Pancreas (tissue), 10 donors: Measurements from ENCODE around the gene DNAH12. TPM values are rescaled to one million over a fixed set of nuclear protein-coding genes. Genes with fewer than 3 reads are reported as not detected.
"Not testable (repeated sequence)": the region's sequence is repeated elsewhere in the genome, so short reads cannot be mapped to it uniquely, and the experiment has no call there.

Source experiments
- ATAC-seq, 4 donors: fragments of 200-7000 bp; cut with Tn5 transposase; one replicate each; pipeline versions ENCODE4 v1.8.0 to v1.9.1; 2020; ENCODE audit warnings: mild to moderate bottlenecking in 4 of 4, moderate library complexity in 4 of 4
- DNase-seq, 6 donors: peaks; one replicate each; pipeline ENCODE4 v3.0.0-alpha.2; 2020
- FAIRE-seq: peaks from 2 replicates; lab custom pipeline; 2012; peaks lifted over from hg19 to GRCh38; lab: Jason Lieb, UNC
- H3K27ac ChIP-seq, 4 donors: fragments of 200-600 bp; sonication (generic); 1 replicate in 3 of 4; 2 replicates in 1 of 4; pipeline versions ENCODE4 v1.5.0 to v1.8.0; 2020
- H3K27me3 ChIP-seq, 4 donors: fragments of 200-600 bp; one replicate each; pipeline ENCODE4 v1.8.0; 2021
- H3K36me3 ChIP-seq, 3 donors: fragments of 200-600 bp; sonication (generic) in 1 of 3; one replicate each; pipeline versions ENCODE4 v1.5.0 to v1.8.0; 2020 to 2021
- H3K4me1 ChIP-seq, 3 donors: fragments of 200-600 bp; one replicate each; pipeline ENCODE4 v1.8.0; 2021
- H3K4me3 ChIP-seq, 4 donors: fragments of 200-600 bp; sonication (generic) in 2 of 4; one replicate each; pipeline versions ENCODE4 v1.5.0 to v1.8.0; 2020 to 2021
- H3K9me3 ChIP-seq, 4 donors: fragments of 200-600 bp; one replicate each; pipeline ENCODE4 v1.8.0; 2021
- WGBS, 2 donors: extraction: QIAGEN DNeasy Blood & Tissue Kit; methylation state at CpG; one replicate each; pipeline ENCODE4 v1.1.7; 2013; 5-methylcytosine and 5-hydroxymethylcytosine counted together
- intact Hi-C, 3 donors: fragments of 100-400 bp; cut with DNase I; formaldehyde crosslinking; loops; one replicate each; pipeline versions ENCODE4 v1.11.1 to v1.14.2; 2022
- polyA plus RNA-seq, 2 donors: library from polyadenylated mRNA; stranded (reverse); fragments of 200-250 nt; gene quantifications; one replicate each; pipeline ENCODE4 v1.2.3, GENCODE V29; 2013
- total RNA-seq, 6 donors: library from RNA; stranded (reverse); fragmentation: NEBNext Ultra II Directional in 4 of 6; extraction: Animal tissue kit (Norgen Biotek cat#: 25700) in 4 of 6; gene quantifications; one replicate each; pipeline versions ENCODE4 v1.2.1 to v1.2.4, GENCODE V29; 2021 to 2023
- TF ChIP-seq, protein P1 (sequence below), 4 donors: fragments of 200-600 bp; sonication (generic) in 3 of 4; IDR thresholded peaks; one replicate each; pipeline versions ENCODE4 v1.5.0 to v1.8.0; 2021; ENCODE audit warnings: antibody characterized with exemption in 4 of 4
- donor health status: healthy with polysubstance abuse.
- donor health status: DM: no; HTN: no; CAD: no; lungs with moderate emphysema.
- donor health status: DM: no; HTN: no; CAD: no.
- donor health status: control.
- donor health status: control.
- donor health status: Bipolar disorder and iron deficiency.
- donor health status: DM: yes; HTN: yes; CAD: no.
- donor health status: DM: no; HTN: no; CAD: no.
- donor health status: DM: no; HTN: no; CAD: no.
- donor health status: DM: yes; HTN: yes; CAD: no.

Gene DNAH12
- total and polyA plus RNA-seq, 8 donors, result 0.38 to 6.1 (median 0.90) TPM

GRCh38 chr3:57335283-57335938 lies 208.7 kb downstream of the DNAH12 start:
- WGBS, 2 donors, result 76 to 79% methylated on average over 5 of the region's 5 CpGs
- TF ChIP-seq, protein P1, sequence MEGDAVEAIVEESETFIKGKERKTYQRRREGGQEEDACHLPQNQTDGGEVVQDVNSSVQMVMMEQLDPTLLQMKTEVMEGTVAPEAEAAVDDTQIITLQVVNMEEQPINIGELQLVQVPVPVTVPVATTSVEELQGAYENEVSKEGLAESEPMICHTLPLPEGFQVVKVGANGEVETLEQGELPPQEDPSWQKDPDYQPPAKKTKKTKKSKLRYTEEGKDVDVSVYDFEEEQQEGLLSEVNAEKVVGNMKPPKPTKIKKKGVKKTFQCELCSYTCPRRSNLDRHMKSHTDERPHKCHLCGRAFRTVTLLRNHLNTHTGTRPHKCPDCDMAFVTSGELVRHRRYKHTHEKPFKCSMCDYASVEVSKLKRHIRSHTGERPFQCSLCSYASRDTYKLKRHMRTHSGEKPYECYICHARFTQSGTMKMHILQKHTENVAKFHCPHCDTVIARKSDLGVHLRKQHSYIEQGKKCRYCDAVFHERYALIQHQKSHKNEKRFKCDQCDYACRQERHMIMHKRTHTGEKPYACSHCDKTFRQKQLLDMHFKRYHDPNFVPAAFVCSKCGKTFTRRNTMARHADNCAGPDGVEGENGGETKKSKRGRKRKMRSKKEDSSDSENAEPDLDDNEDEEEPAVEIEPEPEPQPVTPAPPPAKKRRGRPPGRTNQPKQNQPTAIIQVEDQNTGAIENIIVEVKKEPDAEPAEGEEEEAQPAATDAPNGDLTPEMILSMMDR (IDR thresholded peaks at IDR 0.05), result no peak
- no peak overlapping the region for H3K4me3 ChIP-seq
- intact Hi-C loops, result no loop called here
- no peaks in the 10 kb centered on the region for H3K9me3 ChIP-seq
- no peaks in the 10 kb centered on the region for H3K36me3 ChIP-seq
- no peak overlapping the region for H3K27ac ChIP-seq
- no peak for FAIRE-seq
- no peak for DNase-seq
- no peaks in the 10 kb centered on the region for H3K27me3 ChIP-seq
- no peaks in the 10 kb centered on the region for H3K4me1 ChIP-seq
- ATAC-seq, result no peak

DNA sequence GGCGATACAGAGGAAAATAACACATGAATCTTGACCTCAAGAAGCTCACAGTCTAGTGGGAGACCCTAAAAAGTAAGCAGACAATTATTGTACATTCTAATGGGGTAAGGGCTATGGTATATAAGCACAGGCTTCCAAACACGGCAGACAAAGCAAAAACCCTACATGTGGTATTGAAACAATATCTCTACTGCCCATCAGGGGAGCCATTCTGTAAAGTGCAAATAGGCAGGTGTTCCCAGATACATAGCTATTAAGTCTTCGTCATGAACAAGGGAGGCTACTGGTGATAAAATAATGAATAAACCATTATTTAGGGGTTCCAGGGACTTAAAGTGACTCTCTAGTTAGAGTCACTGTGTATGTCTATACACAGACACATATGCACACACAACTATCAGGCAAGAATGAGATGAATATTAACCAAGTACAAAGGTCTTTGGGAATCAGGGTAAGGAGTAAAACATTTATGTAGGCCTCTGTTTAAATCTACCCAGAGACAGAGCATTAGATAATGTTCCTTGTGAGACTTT lies 213.0 kb downstream of the DNAH12 start:
- Histone ChIP-seq H3K4me3 (no peak overlapping the region), H3K27ac (no peak overlapping the region), H3K36me3 (no peaks in the 10 kb centered on the region), H3K4me1 (no peaks in the 10 kb centered on the region), H3K27me3 (no peaks in the 10 kb centered on the region), H3K9me3 (no peaks in the 10 kb centered on the region)
- DNase-seq (no peak), FAIRE-seq (no peak), ATAC-seq (no peak)
- intact Hi-C loops, result no loop called here
- TF ChIP-seq, protein P1 (IDR thresholded peaks at IDR 0.05), result no peak
- 76 to 78% methylated on average over 3 of the region's 3 CpGs for WGBS, 2 donors

DNA sequence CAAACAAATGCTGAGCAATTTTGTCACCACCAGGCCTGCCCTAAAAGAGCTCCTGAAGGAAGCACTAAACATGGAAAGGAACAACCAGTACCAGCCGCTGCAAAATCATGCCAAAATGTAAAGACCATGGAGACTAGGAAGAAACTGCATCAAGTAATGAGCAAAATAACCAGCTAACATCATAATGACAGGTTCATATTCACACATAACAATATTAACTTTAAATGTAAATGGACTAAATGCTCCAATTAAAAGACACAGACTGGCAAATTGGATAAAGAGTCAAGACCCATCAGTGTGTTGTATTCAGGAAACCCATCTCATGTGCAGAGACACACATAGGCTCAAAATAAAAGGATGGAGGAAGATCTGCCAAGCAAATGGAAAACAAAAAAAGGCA lies 217.6 kb downstream of the DNAH12 start:
- H3K9me3 ChIP-seq, FAIRE-seq, H3K36me3 ChIP-seq, H3K27ac ChIP-seq, intact Hi-C loops, DNase-seq, H3K27me3 ChIP-seq, H3K4me3 ChIP-seq, ATAC-seq, H3K4me1 ChIP-seq: not testable (repeated sequence)
- WGBS, 2 donors, result 90 to 100% methylated on average over 1 of the region's 1 CpG

GRCh38 chr3:57314204-57314603 lies 229.9 kb downstream of the DNAH12 start:
- Histone ChIP-seq H3K4me1 (no peaks in the 10 kb centered on the region), H3K27me3 (no peaks in the 10 kb centered on the region), H3K27ac (no peak overlapping the region), H3K4me3 (no peak overlapping the region), H3K9me3 (no peaks in the 10 kb centered on the region), H3K36me3 (no peaks in the 10 kb centered on the region)
- WGBS, 2 donors, result 84 to 93% methylated on average over 3 of the region's 3 CpGs
- ATAC-seq (no peak), DNase-seq (no peak), FAIRE-seq (no peak)
- intact Hi-C loops, result no loop called here
- TF ChIP-seq, protein P1 (IDR thresholded peaks at IDR 0.05), result no peak

- Histone ChIP-seq H3K4me3 (no peak overlapping the region), H3K9me3 (no peaks in the 10 kb centered on the region), H3K27ac (no peak overlapping the region), H3K4me1 (no peaks in the 10 kb centered on the region), H3K36me3 (no peaks in the 10 kb centered on the region), H3K27me3 (no peaks in the 10 kb centered on the region)
- FAIRE-seq (no peak), ATAC-seq (no peak), DNase-seq (no peak)
- intact Hi-C loops, result no loop called here
- TF ChIP-seq, protein P1 (IDR thresholded peaks at IDR 0.05), result no peak
- WGBS, 2 donors, result 32 to 42% methylated on average over 3 of the region's 3 CpGs
Observed at GRCh38 chr3:57309769-57310360, 234.3 kb downstream of the DNAH12 start.

DNA sequence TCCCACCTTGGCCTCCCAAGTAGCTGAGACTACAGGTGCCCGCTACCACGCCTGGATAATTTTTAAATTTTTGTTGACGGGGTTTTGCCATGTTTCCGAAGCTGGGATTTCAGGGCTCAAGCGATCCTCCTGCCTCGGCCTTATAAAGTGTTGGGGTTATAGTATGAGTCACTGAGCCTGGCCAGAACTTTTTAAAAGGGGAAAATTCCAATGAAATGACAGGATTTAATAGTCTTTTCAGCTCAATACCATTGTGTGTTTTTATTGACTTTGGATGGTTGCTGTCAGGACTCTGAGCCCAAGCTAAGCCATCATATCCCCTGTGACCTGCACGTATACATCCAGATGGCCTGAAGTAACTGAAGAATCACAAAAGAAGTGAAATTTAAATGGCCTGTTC lies 240.6 kb downstream of the DNAH12 start:
- H3K4me1 ChIP-seq, H3K36me3 ChIP-seq, intact Hi-C loops, FAIRE-seq, H3K27me3 ChIP-seq, H3K4me3 ChIP-seq, ATAC-seq, H3K27ac ChIP-seq, H3K9me3 ChIP-seq, DNase-seq: not testable (repeated sequence)
- 92 to 97% methylated on average over 7 of the region's 7 CpGs for WGBS, 2 donors
